Cardiac muscle cell (in vitro differentiated cells and primary cell): ENCODE results near the gene DND1. TPM values are rescaled to one million over a fixed set of nuclear protein-coding genes. Genes with fewer than 3 reads are reported as not detected.
"Not testable (repeated sequence)": the region's sequence is repeated elsewhere in the genome, so short reads cannot be mapped to it uniquely, and the experiment has no call there.

Experiments
- DNase-seq, 2 donors: peaks; one replicate each; pipeline versions ENCODE4 v3.0.0 to v3.0.0-alpha.2; 2010 to 2017; ENCODE audit warnings: low read depth in 1 of 2, low spot score in 1 of 2
- H3K27ac ChIP-seq: fragments of 200-600 bp; sonication (generic); 2 replicates; pipeline ENCODE4 v1.5.1; 2016
- H3K27me3 ChIP-seq: fragments of 200-600 bp; sonication (generic); 2 replicates; pipeline ENCODE4 v1.6.0; 2016; ENCODE audit warnings: control low read depth
- H3K36me3 ChIP-seq: fragments of 200-600 bp; sonication (generic); 2 replicates; pipeline ENCODE4 v1.5.1; 2016; ENCODE audit warnings: control low read depth
- H3K4me1 ChIP-seq: fragments of 200-600 bp; sonication (generic); 2 replicates; pipeline ENCODE4 v1.8.1; 2017; ENCODE audit warnings: low read depth, mild to moderate bottlenecking, mixed run types
- H3K4me3 ChIP-seq: fragments of 200-600 bp; sonication (generic); 2 replicates; pipeline ENCODE4 v1.5.1; 2016; ENCODE audit warnings: mild to moderate bottlenecking
- H3K9me3 ChIP-seq: fragments of 200-600 bp; sonication (generic); 2 replicates; pipeline ENCODE4 v1.5.1; 2017; ENCODE audit warnings: low read depth, mild to moderate bottlenecking, control low read depth
- polyA plus RNA-seq: library from polyadenylated mRNA; unstranded; fragments of >200 nt; fragmentation: Nextera tagmentation; extraction: Ambion mirVana; gene quantifications from 2 replicates; pipeline ENCODE4 v1.2.1, GENCODE V29; 2016
- total RNA-seq: library from RNA; depleted of rRNA; stranded (reverse); fragments of >200 nt; gene quantifications from 2 replicates; pipeline ENCODE4 v1.2.3, GENCODE V29; 2016
- TF ChIP-seq, protein P1 (sequence below): IDR thresholded peaks from 2 replicates; pipeline ENCODE4 v1.5.1; 2012; ENCODE audit warnings: low read depth, mild to moderate bottlenecking, low read length

The DND1 gene
- total and polyA plus RNA-seq, 2 experiments from 2014 or later = 0.86 to 2.1 TPM

DNA sequence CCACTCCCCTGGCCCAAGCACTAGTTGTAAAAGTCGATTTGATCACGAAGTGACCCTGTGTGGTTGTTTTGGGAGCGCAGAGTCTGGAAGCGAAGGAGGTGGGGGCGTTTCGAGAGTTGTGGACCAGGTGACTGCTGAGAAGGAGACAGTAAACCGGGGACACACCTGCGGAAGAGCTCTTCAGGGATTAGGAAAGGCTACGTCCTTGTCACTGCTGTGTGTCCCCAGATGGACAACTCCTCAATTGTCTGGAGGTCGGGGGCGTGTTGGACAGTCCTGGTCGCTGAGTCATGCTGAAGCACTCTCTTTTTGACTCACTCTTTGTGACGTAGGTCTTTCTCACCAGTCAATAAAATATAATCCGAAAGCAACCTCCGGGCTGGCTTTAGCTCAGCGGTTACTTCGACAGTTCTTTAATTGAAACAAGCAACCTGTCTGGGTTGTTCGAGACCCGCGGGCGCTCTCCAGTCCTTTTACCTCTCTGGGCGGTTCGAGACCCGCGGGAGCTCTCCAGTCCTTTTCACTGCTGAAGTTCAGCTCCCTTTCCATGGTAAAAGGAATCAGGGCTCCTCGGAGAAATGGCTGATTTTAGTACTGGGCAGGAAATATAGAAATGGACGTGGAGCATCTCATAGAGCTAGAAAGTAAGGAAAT, 37.6 kb upstream of the DND1 start:
- DNase-seq = peak; percentile 84 to 98
- Histone ChIP-seq H3K27me3 (no peaks in the 10 kb centered on the region), H3K27ac (peak overlapping the region; percentile 27), H3K9me3 (no peaks in the 10 kb centered on the region), H3K36me3 (peaks cover 6% of the 10 kb centered on the region), H3K4me3 (peak overlapping the region; percentile 39), H3K4me1 (no peaks in the 10 kb centered on the region)
- TF ChIP-seq, protein P1, sequence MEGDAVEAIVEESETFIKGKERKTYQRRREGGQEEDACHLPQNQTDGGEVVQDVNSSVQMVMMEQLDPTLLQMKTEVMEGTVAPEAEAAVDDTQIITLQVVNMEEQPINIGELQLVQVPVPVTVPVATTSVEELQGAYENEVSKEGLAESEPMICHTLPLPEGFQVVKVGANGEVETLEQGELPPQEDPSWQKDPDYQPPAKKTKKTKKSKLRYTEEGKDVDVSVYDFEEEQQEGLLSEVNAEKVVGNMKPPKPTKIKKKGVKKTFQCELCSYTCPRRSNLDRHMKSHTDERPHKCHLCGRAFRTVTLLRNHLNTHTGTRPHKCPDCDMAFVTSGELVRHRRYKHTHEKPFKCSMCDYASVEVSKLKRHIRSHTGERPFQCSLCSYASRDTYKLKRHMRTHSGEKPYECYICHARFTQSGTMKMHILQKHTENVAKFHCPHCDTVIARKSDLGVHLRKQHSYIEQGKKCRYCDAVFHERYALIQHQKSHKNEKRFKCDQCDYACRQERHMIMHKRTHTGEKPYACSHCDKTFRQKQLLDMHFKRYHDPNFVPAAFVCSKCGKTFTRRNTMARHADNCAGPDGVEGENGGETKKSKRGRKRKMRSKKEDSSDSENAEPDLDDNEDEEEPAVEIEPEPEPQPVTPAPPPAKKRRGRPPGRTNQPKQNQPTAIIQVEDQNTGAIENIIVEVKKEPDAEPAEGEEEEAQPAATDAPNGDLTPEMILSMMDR = no peak

DNA sequence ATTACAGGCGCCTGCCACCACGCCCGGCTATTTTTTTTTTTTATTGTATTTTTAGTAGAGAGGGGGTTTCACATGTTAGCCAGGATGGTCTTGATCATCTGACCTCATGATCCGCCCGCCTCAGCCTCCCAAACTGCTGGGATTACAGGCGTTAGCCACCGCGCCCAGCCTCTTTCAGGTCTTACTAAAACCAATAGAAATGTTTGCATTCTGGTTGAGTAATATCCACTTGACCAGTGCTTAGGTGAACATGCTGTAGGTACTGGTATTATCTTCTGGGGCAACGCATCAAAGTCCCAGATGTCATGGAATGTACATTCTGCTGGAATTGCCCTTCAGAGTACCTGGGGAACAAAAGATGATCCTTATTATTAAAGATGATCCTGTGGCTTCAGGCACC, 35.4 kb upstream of the DND1 start:
- H3K27me3 ChIP-seq, H3K9me3 ChIP-seq, H3K4me3 ChIP-seq, H3K27ac ChIP-seq, DNase-seq, H3K4me1 ChIP-seq: not testable (repeated sequence)
- H3K36me3 ChIP-seq = peaks cover 20% of the 10 kb centered on the region

DNA sequence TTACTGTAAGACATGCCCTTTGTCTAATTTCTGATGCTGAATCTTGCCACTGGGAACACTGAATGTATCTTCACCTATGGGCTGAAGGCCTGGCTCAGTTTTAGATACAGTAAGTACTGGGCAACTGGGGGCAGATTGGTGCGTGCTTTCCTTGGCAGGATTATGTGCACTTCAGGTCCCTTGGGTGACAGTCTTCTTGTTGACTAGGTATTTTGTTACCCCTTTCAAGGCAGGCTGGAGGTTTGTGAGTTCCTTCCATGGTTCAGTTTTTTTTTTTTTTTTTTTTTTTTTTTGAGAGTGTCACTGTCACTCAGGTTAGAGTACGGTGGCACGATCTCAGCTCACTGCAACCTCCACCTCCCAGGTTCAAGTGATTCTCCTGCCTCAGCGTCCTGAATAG, 34.4 kb upstream of the DND1 start:
- no peak for DNase-seq
- Histone ChIP-seq H3K36me3 (peaks cover 25% of the 10 kb centered on the region), H3K27me3 (no peaks in the 10 kb centered on the region), H3K4me1 (no peaks in the 10 kb centered on the region), H3K9me3 (no peaks in the 10 kb centered on the region), H3K27ac (no peak overlapping the region), H3K4me3 (no peak overlapping the region)
- TF ChIP-seq, protein P1 = no peak

DNA sequence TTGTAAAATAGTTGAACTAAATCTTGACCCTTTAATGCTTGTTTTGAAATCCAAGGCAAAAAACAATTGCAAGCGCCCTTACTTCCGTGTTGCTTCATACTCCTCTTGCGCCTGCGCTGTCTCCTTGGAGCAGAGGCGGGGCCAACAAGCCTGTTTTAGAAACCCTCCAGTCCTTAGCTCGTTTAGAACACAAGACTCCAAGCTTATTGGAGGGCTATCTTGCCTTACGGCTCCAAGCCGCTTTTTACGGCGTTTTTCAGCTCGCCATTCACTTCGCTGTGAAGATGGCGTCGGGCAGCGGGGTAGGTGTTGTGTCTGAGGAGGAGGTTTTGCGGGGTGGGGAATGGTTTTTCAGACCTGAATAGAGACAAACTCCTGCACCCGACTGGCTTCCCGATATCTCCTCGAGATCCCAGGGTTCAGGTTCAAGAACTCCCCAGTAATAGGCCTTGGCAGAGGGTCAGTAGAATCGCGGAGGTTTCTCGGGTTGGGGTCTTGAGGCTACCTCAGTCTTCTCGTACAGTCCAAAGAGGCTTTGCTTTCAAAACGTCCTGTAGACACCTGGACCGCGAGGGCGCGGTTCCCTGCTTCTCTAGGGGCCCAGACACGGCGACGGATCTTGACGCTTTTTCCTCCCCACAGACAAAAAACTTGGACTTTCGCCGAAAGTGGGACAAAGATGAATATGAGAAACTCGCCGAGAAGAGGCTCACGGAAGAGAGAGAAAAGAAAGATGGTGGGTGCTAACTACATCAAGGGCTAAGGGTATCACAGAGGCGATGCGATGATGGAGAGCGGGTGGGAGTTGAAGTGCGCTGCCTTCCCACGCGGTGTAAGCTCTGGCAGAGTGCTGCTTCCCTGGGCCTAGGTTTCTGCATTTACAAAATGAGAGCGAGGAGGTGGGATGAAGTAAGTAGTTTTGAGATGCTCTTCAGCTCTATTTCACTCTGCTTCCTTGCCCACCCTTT, 27.1 kb upstream of the DND1 start, which contains the start of gene ZMAT2:
ZMAT2 (plus strand) TSS at position 271 of the 968 bp plus-strand sequence; CDS start at position 285, 14 bp downstream.
- TF ChIP-seq, protein P1 = no peak
- Histone ChIP-seq H3K4me1 (peaks cover 5% of the 10 kb centered on the region), H3K27ac (peak within 1 kb of the TSS; percentile 77), H3K27me3 (no peaks in the 10 kb centered on the region), H3K9me3 (no peaks in the 10 kb centered on the region), H3K4me3 (peak within 1 kb of the TSS; percentile 81), H3K36me3 (peaks cover 69% of the 10 kb centered on the region)
- DNase-seq = peak; percentile 98 to 99

DNA sequence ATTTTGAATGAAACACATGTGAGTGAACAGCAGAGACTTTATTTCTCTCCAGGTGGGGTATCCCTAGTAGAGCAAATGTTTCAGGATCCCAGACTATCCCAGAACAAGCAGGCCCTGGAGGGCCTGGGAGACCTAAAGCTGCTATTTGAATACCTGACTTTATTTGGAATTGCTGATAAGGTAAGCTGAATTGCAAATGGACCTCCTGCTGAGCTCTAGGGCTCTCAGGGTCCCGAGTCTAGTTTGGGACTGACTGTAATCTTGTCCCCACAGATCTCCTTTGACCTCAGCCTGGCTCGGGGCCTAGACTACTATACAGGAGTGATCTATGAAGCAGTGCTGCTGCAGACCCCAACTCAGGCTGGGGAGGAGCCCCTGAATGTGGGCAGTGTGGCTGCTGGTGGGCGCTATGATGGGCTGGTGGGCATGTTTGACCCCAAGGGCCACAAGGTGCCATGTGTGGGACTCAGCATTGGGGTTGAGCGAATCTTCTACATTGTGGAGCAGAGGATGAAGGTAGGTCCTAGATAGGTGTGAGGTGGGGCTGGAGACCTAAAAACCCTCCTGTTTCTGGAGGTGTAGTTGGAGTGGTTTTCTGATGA, 23.6 kb upstream of the DND1 start:
- TF ChIP-seq, protein P1 = no peak
- Histone ChIP-seq H3K27ac (no peak overlapping the region), H3K27me3 (no peaks in the 10 kb centered on the region), H3K36me3 (peaks cover 54% of the 10 kb centered on the region), H3K4me3 (no peak overlapping the region), H3K4me1 (peaks cover 14% of the 10 kb centered on the region), H3K9me3 (no peaks in the 10 kb centered on the region)
- no peak for DNase-seq
